ENCODE measurements around the gene NSD2.

Gene NSD2

DNA sequence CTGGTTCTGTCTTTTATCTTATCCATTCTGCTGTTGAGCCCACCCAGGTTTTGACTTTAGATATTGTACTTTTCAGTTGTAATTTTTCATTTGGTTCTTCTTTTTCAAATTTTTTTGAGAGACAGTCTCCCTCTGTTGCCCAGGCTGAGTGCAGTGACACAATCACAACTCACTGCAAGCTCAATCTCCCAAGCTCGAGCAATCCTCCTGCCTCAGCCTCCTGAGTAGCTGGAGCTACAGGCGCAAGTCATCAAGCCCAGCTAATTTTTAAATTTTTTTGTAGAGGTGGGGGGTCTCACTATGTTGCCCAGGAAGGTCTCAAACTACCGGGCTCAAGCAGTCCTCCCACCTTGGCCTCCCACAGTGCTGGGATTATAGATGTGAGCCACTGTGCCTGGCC is 41.0 kb upstream of the NSD2 start:
- H4K20me1 ChIP-seq (ENCODE audit: insufficient read depth, low read length) = 0 out of 2 replicates have a peak, but pooled peaks cover 6% of the 10 kb centered on the region
- H2AFZ ChIP-seq (ENCODE audit: low read depth, low read length) = no peak overlapping the region
- H3K4me3 ChIP-seq (ENCODE audit: low read length) = no peak overlapping the region
- H3K36me3 ChIP-seq (replicated peaks; ENCODE audit: low read depth, low read length) = peaks cover 50% of the 10 kb centered on the region
- H3K4me2 ChIP-seq (ENCODE audit: low read length) = no peak overlapping the region
- H3K9me3 ChIP-seq (ENCODE audit: insufficient read depth, low read length) = no peaks in the 10 kb centered on the region
- no peak overlapping the region for H3K27ac ChIP-seq (ENCODE audit: low read length)
- H3K79me2 ChIP-seq (ENCODE audit: low read length) = peaks cover 10% of the 10 kb centered on the region
- TF ChIP-seq, protein P1, sequence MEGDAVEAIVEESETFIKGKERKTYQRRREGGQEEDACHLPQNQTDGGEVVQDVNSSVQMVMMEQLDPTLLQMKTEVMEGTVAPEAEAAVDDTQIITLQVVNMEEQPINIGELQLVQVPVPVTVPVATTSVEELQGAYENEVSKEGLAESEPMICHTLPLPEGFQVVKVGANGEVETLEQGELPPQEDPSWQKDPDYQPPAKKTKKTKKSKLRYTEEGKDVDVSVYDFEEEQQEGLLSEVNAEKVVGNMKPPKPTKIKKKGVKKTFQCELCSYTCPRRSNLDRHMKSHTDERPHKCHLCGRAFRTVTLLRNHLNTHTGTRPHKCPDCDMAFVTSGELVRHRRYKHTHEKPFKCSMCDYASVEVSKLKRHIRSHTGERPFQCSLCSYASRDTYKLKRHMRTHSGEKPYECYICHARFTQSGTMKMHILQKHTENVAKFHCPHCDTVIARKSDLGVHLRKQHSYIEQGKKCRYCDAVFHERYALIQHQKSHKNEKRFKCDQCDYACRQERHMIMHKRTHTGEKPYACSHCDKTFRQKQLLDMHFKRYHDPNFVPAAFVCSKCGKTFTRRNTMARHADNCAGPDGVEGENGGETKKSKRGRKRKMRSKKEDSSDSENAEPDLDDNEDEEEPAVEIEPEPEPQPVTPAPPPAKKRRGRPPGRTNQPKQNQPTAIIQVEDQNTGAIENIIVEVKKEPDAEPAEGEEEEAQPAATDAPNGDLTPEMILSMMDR (IDR thresholded peaks at IDR 0.05; ENCODE audit: low read depth, low read length) = no peak
- no peak for TF ChIP-seq EZH2phosphoT487 (IDR thresholded peaks at IDR 0.05; ENCODE audit: low read depth)
- H3K9ac ChIP-seq (ENCODE audit: low read length) = no peak overlapping the region
- H3K4me1 ChIP-seq (ENCODE audit: low read length) = peaks cover 23% of the 10 kb centered on the region
- H3K27me3 ChIP-seq (ENCODE audit: low read depth, low read length) = no peaks in the 10 kb centered on the region

DNA sequence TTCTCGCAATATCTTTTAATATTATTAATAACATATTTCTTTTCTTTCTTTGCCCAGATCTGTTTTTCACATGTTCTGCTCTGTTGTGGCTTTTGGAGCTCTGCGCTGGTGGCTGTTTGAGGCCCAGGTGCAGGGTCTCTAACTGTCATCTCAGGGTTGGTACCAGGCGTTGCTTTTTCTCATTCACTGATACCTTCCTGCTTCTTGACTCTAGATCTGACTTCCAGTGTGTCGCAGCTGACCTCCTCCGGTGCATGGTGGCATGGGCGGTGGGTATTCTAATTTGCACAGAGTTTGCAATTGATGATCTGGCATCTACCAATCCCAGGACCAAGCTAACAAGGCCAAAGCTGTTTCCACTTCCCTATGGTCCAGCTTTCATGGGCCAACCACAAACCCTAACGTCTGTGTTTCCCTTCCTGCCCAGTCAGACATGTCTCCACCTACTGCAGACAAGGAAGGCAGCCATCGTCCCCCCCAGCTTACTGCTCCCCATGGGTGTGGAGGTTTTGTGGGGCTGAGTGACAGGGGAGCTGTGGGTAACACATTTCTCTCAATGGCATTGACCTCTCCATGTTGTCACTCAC is 40.5 kb upstream of the NSD2 start:
- Histone ChIP-seq H3K27me3 (ENCODE audit: low read depth, low read length) (no peaks in the 10 kb centered on the region), H3K4me2 (ENCODE audit: low read length) (no peak overlapping the region), H3K9ac (ENCODE audit: low read length) (no peak overlapping the region), H3K36me3 (replicated peaks; ENCODE audit: low read depth, low read length) (peaks cover 54% of the 10 kb centered on the region), H3K4me3 (ENCODE audit: low read length) (no peak overlapping the region), H4K20me1 (ENCODE audit: insufficient read depth, low read length) (0 out of 2 replicates have a peak, but pooled peaks cover 6% of the 10 kb centered on the region), H3K27ac (ENCODE audit: low read length) (no peak overlapping the region), H3K79me2 (ENCODE audit: low read length) (peaks cover 10% of the 10 kb centered on the region), H2AFZ (ENCODE audit: low read depth, low read length) (no peak overlapping the region), H3K9me3 (ENCODE audit: insufficient read depth, low read length) (no peaks in the 10 kb centered on the region), H3K4me1 (ENCODE audit: low read length) (peaks cover 23% of the 10 kb centered on the region)
- TF ChIP-seq, protein P1 (IDR thresholded peaks at IDR 0.05; ENCODE audit: low read depth, low read length) = no peak
- TF ChIP-seq EZH2phosphoT487 (IDR thresholded peaks at IDR 0.05; ENCODE audit: low read depth) = no peak

DNA sequence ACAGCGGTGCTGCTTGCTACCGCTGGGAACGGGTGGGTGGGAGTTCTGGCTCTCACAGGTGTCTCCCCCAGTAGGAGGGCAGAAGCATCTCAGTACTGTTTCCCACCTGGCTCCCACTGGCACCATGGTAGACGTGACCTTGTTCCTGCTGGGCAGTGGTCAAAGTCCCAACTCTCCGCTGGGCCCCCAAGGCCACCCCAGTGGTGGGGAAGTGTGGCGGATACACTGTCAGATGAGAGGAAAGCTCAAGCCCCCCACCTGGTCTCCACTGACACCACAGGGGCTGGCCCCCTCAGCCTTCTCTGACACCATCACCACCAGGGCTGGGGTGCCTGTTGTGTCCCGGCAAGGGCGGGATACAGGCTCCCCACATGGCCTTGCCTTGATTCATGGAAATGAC is 39.9 kb upstream of the NSD2 start:
- Histone ChIP-seq H3K27me3 (ENCODE audit: low read depth, low read length) (no peaks in the 10 kb centered on the region), H3K4me3 (ENCODE audit: low read length) (no peak overlapping the region), H3K4me2 (ENCODE audit: low read length) (no peak overlapping the region), H3K79me2 (ENCODE audit: low read length) (peaks cover 10% of the 10 kb centered on the region), H4K20me1 (ENCODE audit: insufficient read depth, low read length) (0 out of 2 replicates have a peak, but pooled peaks cover 6% of the 10 kb centered on the region), H2AFZ (ENCODE audit: low read depth, low read length) (no peak overlapping the region), H3K36me3 (replicated peaks; ENCODE audit: low read depth, low read length) (peaks cover 50% of the 10 kb centered on the region), H3K27ac (ENCODE audit: low read length) (no peak overlapping the region), H3K4me1 (ENCODE audit: low read length) (peaks cover 23% of the 10 kb centered on the region), H3K9ac (ENCODE audit: low read length) (no peak overlapping the region), H3K9me3 (ENCODE audit: insufficient read depth, low read length) (no peaks in the 10 kb centered on the region)
- TF ChIP-seq, protein P1 (IDR thresholded peaks at IDR 0.05; ENCODE audit: low read depth, low read length) = no peak
- no peak for TF ChIP-seq EZH2phosphoT487 (IDR thresholded peaks at IDR 0.05; ENCODE audit: low read depth)

DNA sequence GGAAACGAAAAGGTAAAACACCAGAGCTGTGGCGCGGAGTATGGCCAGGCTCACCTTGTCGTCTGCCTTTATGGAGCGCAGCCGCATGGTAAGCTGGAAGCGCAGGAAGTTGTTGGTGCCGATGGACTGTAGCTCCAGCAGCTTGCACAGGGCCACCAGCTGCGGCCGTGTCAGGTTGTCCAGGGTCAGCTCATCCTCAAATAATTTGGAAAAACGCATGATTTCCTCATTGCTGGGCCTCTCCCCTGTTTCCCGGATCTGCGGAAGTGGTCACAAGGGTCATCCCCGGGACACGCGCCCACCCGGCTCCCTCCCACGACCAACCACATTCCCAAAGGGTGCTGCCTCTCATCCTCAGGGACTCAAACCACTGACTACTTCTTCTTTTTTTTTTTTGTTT is 38.5 kb upstream of the NSD2 start:
- Histone ChIP-seq H3K4me2 (ENCODE audit: low read length) (no peak overlapping the region), H3K9ac (ENCODE audit: low read length) (no peak overlapping the region), H3K4me3 (ENCODE audit: low read length) (no peak overlapping the region), H4K20me1 (ENCODE audit: insufficient read depth, low read length) (0 out of 2 replicates have a peak, but pooled peaks cover 6% of the 10 kb centered on the region), H3K4me1 (ENCODE audit: low read length) (peaks cover 23% of the 10 kb centered on the region), H2AFZ (ENCODE audit: low read depth, low read length) (no peak overlapping the region), H3K79me2 (ENCODE audit: low read length) (peaks cover 10% of the 10 kb centered on the region), H3K27me3 (ENCODE audit: low read depth, low read length) (no peaks in the 10 kb centered on the region), H3K9me3 (ENCODE audit: insufficient read depth, low read length) (no peaks in the 10 kb centered on the region), H3K27ac (ENCODE audit: low read length) (no peak overlapping the region), H3K36me3 (replicated peaks; ENCODE audit: low read depth, low read length) (peaks cover 51% of the 10 kb centered on the region)
- TF ChIP-seq, protein P1 (IDR thresholded peaks at IDR 0.05; ENCODE audit: low read depth, low read length) = no peak
- no peak for TF ChIP-seq EZH2phosphoT487 (IDR thresholded peaks at IDR 0.05; ENCODE audit: low read depth)
